ENCODE measurements around the gene FFAR2. TPM values are rescaled to one million over a fixed set of nuclear protein-coding genes. Genes with fewer than 3 reads are reported as not detected.

FFAR2 gene
- total and polyA plus RNA-seq, 8 donors, result 0.35 to 1.4 (median 0.54) TPM; not detected in 4

- no peaks in the 10 kb centered on the region for H3K9me3 ChIP-seq
- H3K36me3 ChIP-seq, result peaks cover 0 to 11% (median 0%) of the 10 kb centered on the region in 4 donors
- no peak overlapping the region for H3K27ac ChIP-seq
- no peak for DNase-seq
- 71 to 91% (median 86%) methylated on average over 3 of the region's 3 CpGs for WGBS, 5 donors
- peaks cover 0 to 10% (median 8%) of the 10 kb centered on the region in 4 donors for H3K4me1 ChIP-seq
- intact Hi-C loops (cut with DNase I; ENCODE audit: low total_unique reads), result no loop called here
- H3K4me3 ChIP-seq, result no peak overlapping the region
- H3K27me3 ChIP-seq, result peaks cover 0 to 15% (median 0%) of the 10 kb centered on the region in 3 donors
- no peak for TF ChIP-seq POLR2AphosphoS5 (IDR thresholded peaks at IDR 0.05)
- TF ChIP-seq EP300 (IDR thresholded peaks at IDR 0.05), result no peak
- no peak for TF ChIP-seq CTCF (IDR thresholded peaks at IDR 0.05)
- TF ChIP-seq POLR2A (IDR thresholded peaks at IDR 0.05), result no peak
Measured at GRCh38 chr19:35498220-35498619, 50.2 kb downstream of the FFAR2 start.

- Histone ChIP-seq H3K9me3 (no peaks in the 10 kb centered on the region), H3K27ac (no peak overlapping the region), H3K4me3 (no peak overlapping the region), H3K36me3 (peaks cover 0 to 11% (median 0%) of the 10 kb centered on the region in 4 donors), H3K27me3 (peaks cover 0 to 9% (median 0%) of the 10 kb centered on the region in 3 donors), H3K4me1 (peaks cover 0 to 10% (median 8%) of the 10 kb centered on the region in 4 donors)
- intact Hi-C loops (cut with DNase I; ENCODE audit: low total_unique reads), result no loop called here
- 66 to 80% (median 74%) methylated on average over 9 of the region's 9 CpGs for WGBS, 5 donors
- TF ChIP-seq CTCF (IDR thresholded peaks at IDR 0.05) (no peak), EP300 (IDR thresholded peaks at IDR 0.05) (no peak), POLR2AphosphoS5 (IDR thresholded peaks at IDR 0.05) (no peak), POLR2A (IDR thresholded peaks at IDR 0.05) (no peak)
- no peak for DNase-seq
Measured at GRCh38 chr19:35498984-35499527, 51.0 kb downstream of the FFAR2 start.

- Histone ChIP-seq H3K27ac (no peak overlapping the region), H3K36me3 (peaks cover 0 to 11% (median 2%) of the 10 kb centered on the region in 4 donors), H3K9me3 (no peaks in the 10 kb centered on the region), H3K4me3 (no peak overlapping the region), H3K4me1 (peaks cover 0 to 3% (median under 1%) of the 10 kb centered on the region in 4 donors), H3K27me3 (peaks cover 0 to 4% (median 0%) of the 10 kb centered on the region in 3 donors)
- intact Hi-C loops (cut with DNase I; ENCODE audit: low total_unique reads), result no loop called here
- no peak for DNase-seq
- 78 to 89% (median 85%) methylated on average over 4 to 10 of the region's 10 CpGs for WGBS, 5 donors
- TF ChIP-seq POLR2AphosphoS5 (IDR thresholded peaks at IDR 0.05) (no peak), POLR2A (IDR thresholded peaks at IDR 0.05) (no peak), CTCF (IDR thresholded peaks at IDR 0.05) (no peak), EP300 (IDR thresholded peaks at IDR 0.05) (no peak)
Measured at GRCh38 chr19:35500611-35501010, 52.6 kb downstream of the FFAR2 start.

Small RNAs within 50 kb of the gene (small RNA-seq; reads per million reads assigned to genes)
- 0 reads per million in 4 donors for gene RN7SL491P

Other genes starting within 250 kb of the FFAR2 start
- gene FAM187B, start 219.5 kb upstream of the FFAR2 start, total RNA-seq, result not detected
- gene FAM187B, start 219.5 kb upstream of the FFAR2 start, polyA plus RNA-seq, result under 1 TPM in 1 of 3 donors, not detected in 2; 0.25 TPM
- gene LSR, start 199.3 kb upstream of the FFAR2 start, total RNA-seq, result 100 to 1,000 TPM in 2 of 5 donors, 10 to 100 TPM in 3; 20.4 to 174 (median 72.8) TPM
- 10 to 100 TPM; 17.9 to 90.7 (median 84.4) TPM for gene LSR, start 199.3 kb upstream of the FFAR2 start, polyA plus RNA-seq
- gene USF2, start 179.3 kb upstream of the FFAR2 start, total RNA-seq, result 100 to 1,000 TPM in 1 of 5 donors, 10 to 100 TPM in 4; 26.8 to 105 (median 71.8) TPM
- gene USF2, start 179.3 kb upstream of the FFAR2 start, polyA plus RNA-seq, result 100 to 1,000 TPM in 1 of 3 donors, 10 to 100 TPM in 2; 83.9 to 109 (median 88.2) TPM
- 10 to 100 TPM in 1 of 5 donors, not detected in 4; 10.4 TPM for gene HAMP, start 165.7 kb upstream of the FFAR2 start, total RNA-seq
- 1 to 10 TPM in 1 of 3 donors, under 1 TPM in 1, not detected in 1; 0.60 to 6.6 TPM for gene HAMP, start 165.7 kb upstream of the FFAR2 start, polyA plus RNA-seq
- gene MAG, start 156.1 kb upstream of the FFAR2 start, total RNA-seq, result 1 to 10 TPM in 1 of 5 donors, under 1 TPM in 1, not detected in 3; 0.73 to 5.5 TPM
- under 1 TPM in 1 of 3 donors, not detected in 2; 0.05 TPM for gene MAG, start 156.1 kb upstream of the FFAR2 start, polyA plus RNA-seq
- gene CD22, start 119.1 kb upstream of the FFAR2 start, total RNA-seq, result 1 to 10 TPM in 2 of 5 donors, not detected in 3; 3.1 to 5.7 TPM
- 1 to 10 TPM; 2.0 to 5.5 (median 4.0) TPM for gene CD22, start 119.1 kb upstream of the FFAR2 start, polyA plus RNA-seq
- gene FFAR1, start 100.4 kb upstream of the FFAR2 start, total RNA-seq, result under 1 TPM in 1 of 5 donors, not detected in 4; 0.18 TPM
- gene FFAR1, start 100.4 kb upstream of the FFAR2 start, polyA plus RNA-seq, result not detected
- not detected for gene FFAR3, start 89.8 kb upstream of the FFAR2 start, total RNA-seq
- gene FFAR3, start 89.8 kb upstream of the FFAR2 start, polyA plus RNA-seq, result under 1 TPM in 2 of 3 donors, not detected in 1; 0.30 to 0.56 TPM
- not detected for gene GPR42, start 77.2 kb upstream of the FFAR2 start, total RNA-seq
- gene GPR42, start 77.2 kb upstream of the FFAR2 start, polyA plus RNA-seq, result under 1 TPM in 1 of 3 donors, not detected in 2; 0.19 TPM
- not detected for gene KRTDAP, start 42.2 kb downstream of the FFAR2 start, total RNA-seq
- gene KRTDAP, start 42.2 kb downstream of the FFAR2 start, polyA plus RNA-seq, result 1 to 10 TPM in 2 of 3 donors, not detected in 1; 2.3 to 3.0 TPM
- 10 to 100 TPM in 2 of 5 donors, 1 to 10 TPM in 2, not detected in 1; 4.9 to 36.9 (median 20.2) TPM for gene DMKN, start 65.4 kb downstream of the FFAR2 start, total RNA-seq
- 100 to 1,000 TPM in 1 of 3 donors, 10 to 100 TPM in 2; 76.7 to 139 (median 83.6) TPM for gene DMKN, start 65.4 kb downstream of the FFAR2 start, polyA plus RNA-seq
- gene SBSN, start 80.1 kb downstream of the FFAR2 start, total RNA-seq, result not detected
- gene SBSN, start 80.1 kb downstream of the FFAR2 start, polyA plus RNA-seq, result 10 to 100 TPM in 1 of 3 donors, 1 to 10 TPM in 1, not detected in 1; 1.1 to 29.2 TPM
- gene GAPDHS, start 85.2 kb downstream of the FFAR2 start, total RNA-seq, result not detected
- gene GAPDHS, start 85.2 kb downstream of the FFAR2 start, polyA plus RNA-seq, result not detected
- gene TMEM147, start 97.4 kb downstream of the FFAR2 start, total RNA-seq, result 100 to 1,000 TPM in 1 of 5 donors, 10 to 100 TPM in 3, 1 to 10 TPM in 1; 7.0 to 121 (median 57.6) TPM
- gene TMEM147, start 97.4 kb downstream of the FFAR2 start, polyA plus RNA-seq, result 100 to 1,000 TPM in 1 of 3 donors, 10 to 100 TPM in 2; 63.4 to 131 (median 77.4) TPM
- gene ATP4A, start 115.4 kb downstream of the FFAR2 start, total RNA-seq, result 100 to 1,000 TPM in 4 of 5 donors, 1 to 10 TPM in 1; 9.8 to 890 (median 236) TPM
- 100 to 1,000 TPM; 257 to 357 (median 345) TPM for gene ATP4A, start 115.4 kb downstream of the FFAR2 start, polyA plus RNA-seq
- gene PMIS2, start 137.9 kb downstream of the FFAR2 start, total RNA-seq, result not detected
- gene PMIS2, start 137.9 kb downstream of the FFAR2 start, polyA plus RNA-seq, result not detected
- 10 to 100 TPM in 1 of 5 donors, 1 to 10 TPM in 4; 4.1 to 23.2 (median 4.9) TPM for gene HAUS5, start 164.5 kb downstream of the FFAR2 start, total RNA-seq
- 10 to 100 TPM in 1 of 3 donors, 1 to 10 TPM in 2; 4.4 to 17.0 (median 5.6) TPM for gene HAUS5, start 164.5 kb downstream of the FFAR2 start, polyA plus RNA-seq
- gene RBM42, start 180.8 kb downstream of the FFAR2 start, total RNA-seq, result 100 to 1,000 TPM in 1 of 5 donors, 10 to 100 TPM in 4; 26.6 to 133 (median 46.9) TPM
- 10 to 100 TPM; 56.5 to 60.8 (median 58.6) TPM for gene RBM42, start 180.8 kb downstream of the FFAR2 start, polyA plus RNA-seq
- gene ETV2, start 193.5 kb downstream of the FFAR2 start, total RNA-seq, result 10 to 100 TPM in 1 of 5 donors, under 1 TPM in 1, not detected in 3; 0.55 to 11.7 TPM
- 1 to 10 TPM; 4.5 to 6.3 (median 6.1) TPM for gene ETV2, start 193.5 kb downstream of the FFAR2 start, polyA plus RNA-seq
- gene COX6B1, start 200.1 kb downstream of the FFAR2 start, total RNA-seq, result 100 to 1,000 TPM; 198 to 680 (median 373) TPM
- gene COX6B1, start 200.1 kb downstream of the FFAR2 start, polyA plus RNA-seq, result 1,000 to 10,000 TPM; 1,105 to 1,293 (median 1,217) TPM
- gene UPK1A, start 218.3 kb downstream of the FFAR2 start, total RNA-seq, result not detected
- gene UPK1A, start 218.3 kb downstream of the FFAR2 start, polyA plus RNA-seq, result under 1 TPM in 1 of 3 donors, not detected in 2; 0.08 TPM